Activated naive CD4-positive, alpha-beta T cell treated with Interleukin-2 at 50 U/mL for 16 hours (primary cell): ENCODE data around the gene OLFML3.

Experiments
- DNase-seq: peaks from one replicate; pipeline ENCODE4 v3.0.0-alpha.2; 2020

Gene OLFML3

GRCh38 chr1:113950908-113951307 is 28.4 kb upstream of the OLFML3 start:
- no peak for DNase-seq

- DNase-seq = no peak
Observed at GRCh38 chr1:113951719-113952118, 27.6 kb upstream of the OLFML3 start.

- no peak for DNase-seq
Observed at GRCh38 chr1:113957984-113958383, 21.3 kb upstream of the OLFML3 start.

GRCh38 chr1:113958691-113959090 is 20.6 kb upstream of the OLFML3 start:
- DNase-seq = no peak

- no peak for DNase-seq
Observed at GRCh38 chr1:113963281-113963906, 15.9 kb upstream of the OLFML3 start.

GRCh38 chr1:113965703-113966412 is 13.4 kb upstream of the OLFML3 start:
- no peak for DNase-seq

- no peak for DNase-seq
Observed at GRCh38 chr1:113972954-113973353, 6.3 kb upstream of the OLFML3 start.

- DNase-seq = no peak
Observed at GRCh38 chr1:113975211-113975895, 3.9 kb upstream of the OLFML3 start.

GRCh38 chr1:113976609-113977278 is 2.5 kb upstream of the OLFML3 start:
- no peak for DNase-seq

- no peak for DNase-seq
Observed at GRCh38 chr1:113977906-113978305, 1.4 kb upstream of the OLFML3 start.

GRCh38 chr1:113980110-113980509 is 836 bp downstream of the OLFML3 start:
- no peak for DNase-seq

- DNase-seq = no peak
Observed at GRCh38 chr1:113981962-113982931, 3.0 kb downstream of the OLFML3 start.

- no peak for DNase-seq
Observed at GRCh38 chr1:113982949-113983348, 3.7 kb downstream of the OLFML3 start.

- no peak for DNase-seq
Observed at GRCh38 chr1:113983391-113983790, 4.1 kb downstream of the OLFML3 start.

- no peak for DNase-seq
Observed at GRCh38 chr1:113983826-113984225, 4.6 kb downstream of the OLFML3 start.

- DNase-seq = no peak
Observed at GRCh38 chr1:113984710-113985109, 5.4 kb downstream of the OLFML3 start.

- no peak for DNase-seq
Observed at GRCh38 chr1:113986802-113987201, 7.5 kb downstream of the OLFML3 start.

GRCh38 chr1:113987259-113987658 is 8.0 kb downstream of the OLFML3 start:
- no peak for DNase-seq

GRCh38 chr1:113990530-113990929 is 11.3 kb downstream of the OLFML3 start:
- DNase-seq = no peak

- no peak for DNase-seq
Observed at GRCh38 chr1:113990961-113991360, 11.7 kb downstream of the OLFML3 start.

GRCh38 chr1:113991467-113991997 is 12.3 kb downstream of the OLFML3 start:
- DNase-seq = no peak

- DNase-seq = no peak
Observed at GRCh38 chr1:113993072-113993471, 13.8 kb downstream of the OLFML3 start.
